SK-N-SH (cell line): ENCODE measurements around the gene TUBB2B. TPM values are rescaled to one million over a fixed set of nuclear protein-coding genes. Genes with fewer than 3 reads are reported as not detected.

ENCODE experiments used
- CTCF ChIA-PET: fragments of 300-600, 350-600 bp; formaldehyde crosslinking; extraction: SDS; loops from one replicate; lab custom pipeline; 2021; lab: Yijun Ruan, JAX
- POLR2A ChIA-PET: fragments of 350-600 bp; sonication (Branson Sonifier 250); formaldehyde crosslinking; extraction: SDS; loops from one replicate; lab custom pipeline; 2020; ENCODE audit warnings: antibody characterized with exemption, inconsistent platforms; lab: Yijun Ruan, JAX
- DNase-seq: peaks from one replicate; pipeline ENCODE4 v3.0.0; 2012
- H2AFZ ChIP-seq: fragments of 200-600 bp; sonication (generic); 2 replicates; pipeline ENCODE4 v1.8.1; 2016; ENCODE audit warnings: antibody characterized with exemption, mild to moderate bottlenecking, low read depth
- H3F3A ChIP-seq: fragments of 200-600 bp; sonication (generic); replicated peaks from 2 replicates; pipeline ENCODE3; 2016; ENCODE audit warnings: antibody characterized with exemption, mild to moderate bottlenecking; ENCODE audit not compliant: insufficient read depth
- H3K27ac ChIP-seq, 2 experiments: fragments of 200-500 bp in 1 of 2; fragments of 200-600 bp in 1 of 2; sonication (Bioruptor generic) in 1 of 2; sonication (generic), shearing (Covaris generic) in 1 of 2; 2 replicates each; pipeline versions ENCODE4 v1.5.1 to v1.6.1; 2014 to 2016; ENCODE audit warnings: low read depth in 2 of 2, inconsistent platforms in 1 of 2, low read length in 1 of 2, mild to moderate bottlenecking in 1 of 2, mixed read lengths in 1 of 2
- H3K27me3 ChIP-seq: fragments of 200-600 bp; sonication (generic), shearing (Covaris generic); 2 replicates; pipeline ENCODE4 v1.6.1; 2016; ENCODE audit warnings: mixed run types; ENCODE audit not compliant: insufficient read depth
- H3K36me3 ChIP-seq, 2 experiments: fragments of 200-500 bp in 1 of 2; fragments of 200-600 bp in 1 of 2; sonication (Bioruptor generic) in 1 of 2; sonication (generic) in 1 of 2; replicated peaks in 1 of 2; 2 replicates each; pipeline versions ENCODE3 to v1.5.1; 2014 to 2016; ENCODE audit warnings: low read length in 1 of 2, mild to moderate bottlenecking in 1 of 2; ENCODE audit not compliant: insufficient read depth in 2 of 2, control insufficient read depth in 1 of 2
- H3K4me1 ChIP-seq, 2 experiments: fragments of 200-500 bp in 1 of 2; fragments of 200-600 bp in 1 of 2; sonication (Bioruptor generic) in 1 of 2; sonication (generic), shearing (Covaris generic) in 1 of 2; 2 replicates each; pipeline versions ENCODE4 v1.5.1 to v1.6.1; 2014 to 2016; ENCODE audit warnings: low read depth in 1 of 2, low read length in 1 of 2, mixed run types in 1 of 2; ENCODE audit not compliant: insufficient read depth in 2 of 2, control insufficient read depth in 1 of 2
- H3K4me2 ChIP-seq: fragments of 200-600 bp; sonication (generic), shearing (Covaris generic); 2 replicates; pipeline ENCODE4 v1.6.1; 2017; ENCODE audit warnings: mixed run types
- H3K4me3 ChIP-seq, 2 experiments: fragments of 200-500 bp in 1 of 2; fragments of 200-600 bp in 1 of 2; sonication (Bioruptor generic) in 1 of 2; sonication (generic), shearing (Covaris generic) in 1 of 2; 2 replicates each; pipeline versions ENCODE4 v1.5.1 to v1.8.1; 2014 to 2016; ENCODE audit warnings: low read depth in 2 of 2, inconsistent platforms in 1 of 2, low read length in 1 of 2, mild to moderate bottlenecking in 1 of 2, mixed read lengths in 1 of 2, moderate library complexity in 1 of 2
- H3K79me2 ChIP-seq: fragments of 200-600 bp; sonication (generic); 2 replicates; pipeline ENCODE4 v1.8.1; 2017; ENCODE audit warnings: mild to moderate bottlenecking; ENCODE audit not compliant: insufficient read depth
- H3K9ac ChIP-seq: fragments of 200-600 bp; sonication (generic); 2 replicates; pipeline ENCODE4 v1.6.1; 2017; ENCODE audit warnings: mixed run types
- H3K9me2 ChIP-seq: fragments of 200-600 bp; sonication (generic); 2 replicates; pipeline ENCODE4 v1.6.1; 2017; ENCODE audit warnings: mixed run types
- H3K9me3 ChIP-seq: fragments of 200-600 bp; sonication (generic); 2 replicates; pipeline ENCODE4 v1.6.1; 2017; ENCODE audit warnings: mixed run types, mild to moderate bottlenecking, moderate library complexity
- H4K20me1 ChIP-seq: fragments of 200-600 bp; sonication (generic); 2 replicates; pipeline ENCODE4 v1.6.1; 2017; ENCODE audit warnings: mild to moderate bottlenecking, mixed run types; ENCODE audit not compliant: insufficient read depth
- CHD2 ChIP-seq: fragments of 150-350 bp; IDR thresholded peaks from 2 replicates; pipeline ENCODE4 v1.6.1; 2018; ENCODE audit warnings: low read length; ENCODE audit not compliant: partially characterized antibody
- EP300 ChIP-seq, 2 experiments: IDR thresholded peaks; 2 replicates each; pipeline versions ENCODE4 v1.4.0 to v1.6.1; 2012; ENCODE audit warnings: borderline replicate concordance in 1 of 2, low read depth in 1 of 2, low read length in 1 of 2
- EZH2phosphoT487 ChIP-seq: fragments of 200-600 bp; sonication (generic); IDR thresholded peaks from 2 replicates; pipeline ENCODE4 v1.6.1; 2017; ENCODE audit warnings: low read depth, mixed run types, mild to moderate bottlenecking, antibody characterized with exemption, moderate library complexity, borderline replicate concordance
- FOXM1 ChIP-seq: IDR thresholded peaks from 2 replicates; pipeline ENCODE4 v1.4.0; 2012; ENCODE audit warnings: low read depth, mild to moderate bottlenecking
- GATA2 ChIP-seq: sonication (generic); formaldehyde crosslinking; IDR thresholded peaks from 2 replicates; pipeline ENCODE4 v1.5.0; 2020; ENCODE audit warnings: mild to moderate bottlenecking, missing genetic modification reagents
- JUND ChIP-seq: IDR thresholded peaks from 2 replicates; pipeline ENCODE4 v1.4.0; 2012
- MXI1 ChIP-seq: IDR thresholded peaks from 2 replicates; pipeline ENCODE4 v1.6.1; 2012; ENCODE audit warnings: mild to moderate bottlenecking, low read depth, low read length, improper control_type of control experiment
- NRF1 ChIP-seq: IDR thresholded peaks from 2 replicates; pipeline ENCODE4 v1.6.1; 2012; ENCODE audit warnings: low read depth, mild to moderate bottlenecking, low read length
- RAD21 ChIP-seq: IDR thresholded peaks from 2 replicates; pipeline ENCODE4 v1.6.1; 2012; ENCODE audit warnings: mild to moderate bottlenecking, low read length
- RCOR1 ChIP-seq: fragments of 150-350 bp; IDR thresholded peaks from 2 replicates; pipeline ENCODE4 v1.6.1; 2017; ENCODE audit warnings: antibody characterized with exemption, low read length
- SMC3 ChIP-seq: IDR thresholded peaks from 2 replicates; pipeline ENCODE4 v1.6.1; 2012; ENCODE audit warnings: low read depth, low read length, improper control_type of control experiment
- TAF1 ChIP-seq: IDR thresholded peaks from 2 replicates; pipeline ENCODE4 v1.6.1; 2012; ENCODE audit warnings: low read depth, mild to moderate bottlenecking, low read length, moderate library complexity, borderline replicate concordance
- TEAD4 ChIP-seq: IDR thresholded peaks from 2 replicates; pipeline ENCODE4 v1.4.0; 2012; ENCODE audit warnings: mild to moderate bottlenecking, borderline replicate concordance; ENCODE audit not compliant: insufficient read depth
- USF1 ChIP-seq: IDR thresholded peaks from 2 replicates; pipeline ENCODE4 v1.4.0; 2012; ENCODE audit warnings: low read depth, borderline replicate concordance
- YY1 ChIP-seq: IDR thresholded peaks from 2 replicates; pipeline ENCODE4 v1.4.0; 2012; ENCODE audit warnings: low read depth, mild to moderate bottlenecking
- ZBTB33 ChIP-seq: IDR thresholded peaks from 2 replicates; pipeline ENCODE4 v1.4.0; 2012; ENCODE audit warnings: low read depth, borderline replicate concordance
- WGBS: methylation state at CpG from one replicate; pipeline ENCODE4 v1.1.6; 2017; ENCODE audit warnings: low lambda C conversion rate; 5-methylcytosine and 5-hydroxymethylcytosine counted together
- polyA plus RNA-seq, 3 experiments: library from polyadenylated mRNA; depleted of rRNA; stranded (reverse); fragments of >200 nt; gene quantifications; 2 replicates each; pipeline ENCODE4 v1.2.3, GENCODE V29; 2012
- TF ChIP-seq, protein P1 (sequence below): IDR thresholded peaks from 2 replicates; pipeline ENCODE4 v1.6.1; 2012; ENCODE audit warnings: mild to moderate bottlenecking, low read depth, low read length, moderate library complexity
- TF ChIP-seq, protein P2 (sequence below): fragments of 200-600 bp; sonication (generic); IDR thresholded peaks from 2 replicates; pipeline ENCODE4 v1.6.1; 2017; ENCODE audit warnings: antibody characterized with exemption, mild to moderate bottlenecking, moderate library complexity
- TF ChIP-seq, protein P3 (sequence below): fragments of 150-350 bp; IDR thresholded peaks from 2 replicates; pipeline ENCODE4 v1.6.1; 2016; ENCODE audit warnings: mild to moderate bottlenecking, low read depth, low read length

TUBB2B gene
- polyA plus RNA-seq, 1 of the 3 experiments (the other 2 are of a cell fraction) = 162 TPM

DNA sequence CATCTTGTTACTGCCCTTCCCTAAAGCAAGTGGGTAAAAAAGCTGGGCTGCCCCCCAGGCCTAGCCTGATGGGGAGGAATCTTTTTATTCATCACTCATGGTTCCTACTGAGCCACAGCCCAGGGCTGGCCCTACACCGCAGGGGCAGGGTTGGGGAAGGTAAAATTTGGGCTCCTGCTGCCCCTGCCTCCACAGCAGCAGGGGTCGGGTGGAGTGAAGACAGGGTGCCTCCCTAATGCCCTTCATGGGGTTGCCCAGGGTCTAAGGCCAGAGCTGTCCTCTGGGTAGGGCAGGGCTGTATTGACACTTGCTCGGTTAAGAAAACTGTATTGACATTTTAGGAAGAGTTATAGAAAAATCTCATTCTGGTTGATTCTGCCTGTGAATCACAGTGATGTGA, 22.4 kb upstream of the TUBB2B start:
- no peaks in the 10 kb centered on the region for H3K79me2 ChIP-seq
- no peak for DNase-seq
- H3K4me1 ChIP-seq = peaks cover 15 to 18% of the 10 kb centered on the region in 2 experiments
- H2AFZ ChIP-seq = no peak overlapping the region
- H3K27me3 ChIP-seq = no peaks in the 10 kb centered on the region
- no peaks in the 10 kb centered on the region for H3K9me2 ChIP-seq
- H3K4me2 ChIP-seq = no peak overlapping the region
- no peak overlapping the region for H3K27ac ChIP-seq
- H3F3A ChIP-seq = peaks cover 16% of the 10 kb centered on the region
- TF ChIP-seq JUND (no peak), SMC3 (no peak), EZH2phosphoT487 (no peak), FOXM1 (no peak), TAF1 (no peak), YY1 (no peak), NRF1 (no peak), TEAD4 (no peak), ZBTB33 (no peak), RCOR1 (no peak), USF1 (no peak), RAD21 (no peak), EP300 (IDR thresholded peaks at IDR 0.05; ENCODE audit: borderline replicate concordance in 1 of 2, low read depth in 1 of 2, low read length in 1 of 2) (no peak), CHD2 (no peak), MXI1 (no peak), GATA2 (CRISPR knock-in tag) (no peak)
- TF ChIP-seq, protein P1, sequence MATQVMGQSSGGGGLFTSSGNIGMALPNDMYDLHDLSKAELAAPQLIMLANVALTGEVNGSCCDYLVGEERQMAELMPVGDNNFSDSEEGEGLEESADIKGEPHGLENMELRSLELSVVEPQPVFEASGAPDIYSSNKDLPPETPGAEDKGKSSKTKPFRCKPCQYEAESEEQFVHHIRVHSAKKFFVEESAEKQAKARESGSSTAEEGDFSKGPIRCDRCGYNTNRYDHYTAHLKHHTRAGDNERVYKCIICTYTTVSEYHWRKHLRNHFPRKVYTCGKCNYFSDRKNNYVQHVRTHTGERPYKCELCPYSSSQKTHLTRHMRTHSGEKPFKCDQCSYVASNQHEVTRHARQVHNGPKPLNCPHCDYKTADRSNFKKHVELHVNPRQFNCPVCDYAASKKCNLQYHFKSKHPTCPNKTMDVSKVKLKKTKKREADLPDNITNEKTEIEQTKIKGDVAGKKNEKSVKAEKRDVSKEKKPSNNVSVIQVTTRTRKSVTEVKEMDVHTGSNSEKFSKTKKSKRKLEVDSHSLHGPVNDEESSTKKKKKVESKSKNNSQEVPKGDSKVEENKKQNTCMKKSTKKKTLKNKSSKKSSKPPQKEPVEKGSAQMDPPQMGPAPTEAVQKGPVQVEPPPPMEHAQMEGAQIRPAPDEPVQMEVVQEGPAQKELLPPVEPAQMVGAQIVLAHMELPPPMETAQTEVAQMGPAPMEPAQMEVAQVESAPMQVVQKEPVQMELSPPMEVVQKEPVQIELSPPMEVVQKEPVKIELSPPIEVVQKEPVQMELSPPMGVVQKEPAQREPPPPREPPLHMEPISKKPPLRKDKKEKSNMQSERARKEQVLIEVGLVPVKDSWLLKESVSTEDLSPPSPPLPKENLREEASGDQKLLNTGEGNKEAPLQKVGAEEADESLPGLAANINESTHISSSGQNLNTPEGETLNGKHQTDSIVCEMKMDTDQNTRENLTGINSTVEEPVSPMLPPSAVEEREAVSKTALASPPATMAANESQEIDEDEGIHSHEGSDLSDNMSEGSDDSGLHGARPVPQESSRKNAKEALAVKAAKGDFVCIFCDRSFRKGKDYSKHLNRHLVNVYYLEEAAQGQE = no peak
- TF ChIP-seq, protein P2, sequence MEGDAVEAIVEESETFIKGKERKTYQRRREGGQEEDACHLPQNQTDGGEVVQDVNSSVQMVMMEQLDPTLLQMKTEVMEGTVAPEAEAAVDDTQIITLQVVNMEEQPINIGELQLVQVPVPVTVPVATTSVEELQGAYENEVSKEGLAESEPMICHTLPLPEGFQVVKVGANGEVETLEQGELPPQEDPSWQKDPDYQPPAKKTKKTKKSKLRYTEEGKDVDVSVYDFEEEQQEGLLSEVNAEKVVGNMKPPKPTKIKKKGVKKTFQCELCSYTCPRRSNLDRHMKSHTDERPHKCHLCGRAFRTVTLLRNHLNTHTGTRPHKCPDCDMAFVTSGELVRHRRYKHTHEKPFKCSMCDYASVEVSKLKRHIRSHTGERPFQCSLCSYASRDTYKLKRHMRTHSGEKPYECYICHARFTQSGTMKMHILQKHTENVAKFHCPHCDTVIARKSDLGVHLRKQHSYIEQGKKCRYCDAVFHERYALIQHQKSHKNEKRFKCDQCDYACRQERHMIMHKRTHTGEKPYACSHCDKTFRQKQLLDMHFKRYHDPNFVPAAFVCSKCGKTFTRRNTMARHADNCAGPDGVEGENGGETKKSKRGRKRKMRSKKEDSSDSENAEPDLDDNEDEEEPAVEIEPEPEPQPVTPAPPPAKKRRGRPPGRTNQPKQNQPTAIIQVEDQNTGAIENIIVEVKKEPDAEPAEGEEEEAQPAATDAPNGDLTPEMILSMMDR = no peak
- TF ChIP-seq, protein P3, sequence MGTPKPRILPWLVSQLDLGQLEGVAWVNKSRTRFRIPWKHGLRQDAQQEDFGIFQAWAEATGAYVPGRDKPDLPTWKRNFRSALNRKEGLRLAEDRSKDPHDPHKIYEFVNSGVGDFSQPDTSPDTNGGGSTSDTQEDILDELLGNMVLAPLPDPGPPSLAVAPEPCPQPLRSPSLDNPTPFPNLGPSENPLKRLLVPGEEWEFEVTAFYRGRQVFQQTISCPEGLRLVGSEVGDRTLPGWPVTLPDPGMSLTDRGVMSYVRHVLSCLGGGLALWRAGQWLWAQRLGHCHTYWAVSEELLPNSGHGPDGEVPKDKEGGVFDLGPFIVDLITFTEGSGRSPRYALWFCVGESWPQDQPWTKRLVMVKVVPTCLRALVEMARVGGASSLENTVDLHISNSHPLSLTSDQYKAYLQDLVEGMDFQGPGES = no peak
- ChIA-PET CTCF (interaction anchor here (0.9 to 5.8 kb wide), 8 partner anchors 10 to 130 kb away, joined by 3 to 48 read pairs (median 4); partner anchors contain the start of genes BPHL and PSMG4), POLR2A (interaction anchor here (6.5 kb wide), 1 partner anchor 20 kb away, joined by 88 read pairs; no protein-coding TSS in a partner anchor)
- no peak overlapping the region for H3K4me3 ChIP-seq
- H4K20me1 ChIP-seq = no peaks in the 10 kb centered on the region
- H3K36me3 ChIP-seq = no peaks in the 10 kb centered on the region
- no peak overlapping the region for H3K9ac ChIP-seq
- WGBS = 94% methylated on average over 3 of the region's 3 CpGs
- no peaks in the 10 kb centered on the region for H3K9me3 ChIP-seq
